WTC11 (cell line): ENCODE results near the gene KCNG2. TPM values are rescaled to one million over a fixed set of nuclear protein-coding genes. Genes with fewer than 3 reads are reported as not detected.

Experiments used
- ARID4B ChIP-seq: sonication (generic); formaldehyde crosslinking; IDR thresholded peaks from 2 replicates; pipeline ENCODE4 v1.8.0; 2023; ENCODE audit warnings: missing genetic modification reagents, mild to moderate bottlenecking, borderline replicate concordance
- CBFB ChIP-seq: sonication (generic); formaldehyde crosslinking; IDR thresholded peaks from 2 replicates; pipeline ENCODE4 v1.8.1; 2022; ENCODE audit warnings: mild to moderate bottlenecking, low read depth, missing genetic modification reagents
- EMX1 ChIP-seq: fragments of 250-450 bp; sonication (Bioruptor Pico); IDR thresholded peaks from 2 replicates; pipeline ENCODE4 v1.8.0; 2021; ENCODE audit warnings: mild to moderate bottlenecking
- ETV6 ChIP-seq: sonication (generic); formaldehyde crosslinking; IDR thresholded peaks from 2 replicates; pipeline ENCODE4 v1.8.1; 2022; ENCODE audit warnings: mild to moderate bottlenecking, missing genetic modification reagents
- GABPB1 ChIP-seq: sonication (generic); formaldehyde crosslinking; IDR thresholded peaks from 2 replicates; pipeline ENCODE4 v1.8.1; 2023; ENCODE audit warnings: mild to moderate bottlenecking, missing genetic modification reagents
- GRHL2 ChIP-seq: fragments of 250-450 bp; sonication (Bioruptor Pico); IDR thresholded peaks from 2 replicates; pipeline ENCODE4 v1.8.0; 2022; ENCODE audit warnings: mild to moderate bottlenecking, moderate library complexity; ENCODE audit not compliant: insufficient replicate concordance, severe bottlenecking
- GTF2I ChIP-seq: fragments of 250-450 bp; sonication (Bioruptor Pico); conservative IDR thresholded peaks from 2 replicates; pipeline ENCODE4 v1.4.0; 2021; ENCODE audit warnings: mild to moderate bottlenecking
- HMGA2 ChIP-seq: fragments of 250-450 bp; sonication (Bioruptor Pico); IDR thresholded peaks from 2 replicates; pipeline ENCODE4 v1.4.0; 2021; ENCODE audit warnings: mild to moderate bottlenecking, moderate library complexity
- JUN ChIP-seq: sonication (generic); formaldehyde crosslinking; IDR thresholded peaks from 2 replicates; pipeline ENCODE4 v1.8.0; 2023; ENCODE audit warnings: mild to moderate bottlenecking, missing genetic modification reagents
- MLX ChIP-seq: sonication (generic); formaldehyde crosslinking; IDR thresholded peaks from 2 replicates; pipeline ENCODE4 v1.8.1; 2023; ENCODE audit warnings: mild to moderate bottlenecking, missing genetic modification reagents, moderate library complexity
- MYBL2 ChIP-seq: sonication (generic); formaldehyde crosslinking; IDR thresholded peaks from 2 replicates; pipeline ENCODE4 v1.8.1; 2023; ENCODE audit warnings: mild to moderate bottlenecking, moderate library complexity, missing genetic modification reagents
- NFE2L1 ChIP-seq: sonication (generic); formaldehyde crosslinking; IDR thresholded peaks from 2 replicates; pipeline ENCODE4 v1.8.1; 2023; ENCODE audit warnings: missing genetic modification reagents
- NR1H2 ChIP-seq: sonication (generic); formaldehyde crosslinking; IDR thresholded peaks from 2 replicates; pipeline ENCODE4 v1.9.0; 2021; ENCODE audit warnings: mild to moderate bottlenecking, moderate library complexity, missing genetic modification reagents
- NR3C1 ChIP-seq: sonication (generic); formaldehyde crosslinking; conservative IDR thresholded peaks from 2 replicates; pipeline ENCODE4 v1.8.1; 2023; ENCODE audit warnings: low read depth, mild to moderate bottlenecking, missing genetic modification reagents
- RELA ChIP-seq: sonication (generic); formaldehyde crosslinking; IDR thresholded peaks from 2 replicates; pipeline ENCODE4 v1.8.1; 2022; ENCODE audit warnings: missing genetic modification reagents, mild to moderate bottlenecking, borderline replicate concordance
- TCF7 ChIP-seq: sonication (generic); formaldehyde crosslinking; IDR thresholded peaks from 2 replicates; pipeline ENCODE4 v1.8.0; 2022; ENCODE audit warnings: mild to moderate bottlenecking, low read depth, missing genetic modification reagents, moderate library complexity
- TEAD1 ChIP-seq: sonication (generic); formaldehyde crosslinking; IDR thresholded peaks from 2 replicates; pipeline ENCODE4 v1.8.0; 2022; ENCODE audit warnings: mild to moderate bottlenecking, missing genetic modification reagents
- TEAD4 ChIP-seq: sonication (generic); formaldehyde crosslinking; IDR thresholded peaks from 2 replicates; pipeline ENCODE4 v1.8.0; 2022; ENCODE audit warnings: mild to moderate bottlenecking, missing genetic modification reagents
- USF1 ChIP-seq: sonication (generic); formaldehyde crosslinking; IDR thresholded peaks from 2 replicates; pipeline ENCODE4 v1.8.0; 2022; ENCODE audit warnings: mild to moderate bottlenecking, missing genetic modification reagents
- ZBTB21 ChIP-seq: sonication (generic); formaldehyde crosslinking; IDR thresholded peaks from 2 replicates; pipeline ENCODE4 v1.8.1; 2023; ENCODE audit warnings: mild to moderate bottlenecking, missing genetic modification reagents, borderline replicate concordance
- ZNF121 ChIP-seq: sonication (generic); formaldehyde crosslinking; IDR thresholded peaks from 2 replicates; pipeline ENCODE4 v1.8.0; 2023; ENCODE audit warnings: missing genetic modification reagents
- ZNF232 ChIP-seq: sonication (generic); formaldehyde crosslinking; IDR thresholded peaks from 2 replicates; pipeline ENCODE4 v1.8.0; 2022; ENCODE audit warnings: mild to moderate bottlenecking, missing genetic modification reagents
- ZNF263 ChIP-seq: sonication (generic); formaldehyde crosslinking; IDR thresholded peaks from 2 replicates; pipeline ENCODE4 v1.8.1; 2022; ENCODE audit warnings: low read depth, mild to moderate bottlenecking, moderate library complexity, missing genetic modification reagents
- ZNF396 ChIP-seq: fragments of 250-450 bp; sonication (Bioruptor Pico); IDR thresholded peaks from 2 replicates; pipeline ENCODE4 v1.8.0; 2021; ENCODE audit warnings: mild to moderate bottlenecking, moderate library complexity, borderline replicate concordance
- total RNA-seq: library from RNA; stranded (reverse); gene quantifications from 3 replicates; pipeline ENCODE4 v1.2.3, GENCODE V29; 2021
- TF ChIP-seq, protein P1 (sequence below): sonication (generic); formaldehyde crosslinking; IDR thresholded peaks from 2 replicates; pipeline ENCODE4 v1.8.1; 2023; ENCODE audit warnings: mild to moderate bottlenecking, moderate library complexity, missing genetic modification reagents
- TF ChIP-seq, protein P2 (sequence below): sonication (generic); formaldehyde crosslinking; IDR thresholded peaks from 2 replicates; pipeline ENCODE4 v1.8.1; 2022; ENCODE audit warnings: mild to moderate bottlenecking, missing genetic modification reagents, moderate library complexity, borderline replicate concordance
- TF ChIP-seq, protein P3 (sequence below): fragments of 250-450 bp; sonication (Bioruptor Pico); conservative IDR thresholded peaks from 2 replicates; pipeline ENCODE4 v1.9.0; 2021; ENCODE audit warnings: mild to moderate bottlenecking

The KCNG2 gene
- total RNA-seq, 1 experiment from 2014 or later: 0.50 TPM

- TF ChIP-seq JUN (CRISPR knock-in tag) (peak; percentile 91), GTF2I (no peak), NFE2L1 (no peak), TEAD4 (CRISPR knock-in tag) (no peak), HMGA2 (no peak), ZBTB21 (CRISPR knock-in tag) (no peak), ZNF263 (CRISPR knock-in tag) (peak; percentile 42; the same call in 1 of the 2 replicates), MYBL2 (no peak), GABPB1 (CRISPR knock-in tag) (no peak), NR3C1 (CRISPR knock-in tag) (no peak), TCF7 (CRISPR knock-in tag) (0 out of 2 replicates have a peak, but pooled peaks have one; percentile 36), RELA (peak; percentile 43; the same call in 1 of the 2 replicates), NR1H2 (CRISPR knock-in tag) (no peak), ZNF232 (CRISPR knock-in tag) (no peak), USF1 (CRISPR knock-in tag) (no peak), ZNF121 (no peak), EMX1 (no peak), ZNF396 (CRISPR knock-in tag) (no peak), ARID4B (CRISPR knock-in tag) (peak; percentile 82; the same call in 1 of the 2 replicates), GRHL2 (no peak), CBFB (no peak), ETV6 (CRISPR knock-in tag) (peak; percentile 47; the same call in 1 of the 2 replicates), TEAD1 (peak; percentile 58; the same call in 1 of the 2 replicates), MLX (CRISPR knock-in tag) (no peak)
- TF ChIP-seq, protein P1, sequence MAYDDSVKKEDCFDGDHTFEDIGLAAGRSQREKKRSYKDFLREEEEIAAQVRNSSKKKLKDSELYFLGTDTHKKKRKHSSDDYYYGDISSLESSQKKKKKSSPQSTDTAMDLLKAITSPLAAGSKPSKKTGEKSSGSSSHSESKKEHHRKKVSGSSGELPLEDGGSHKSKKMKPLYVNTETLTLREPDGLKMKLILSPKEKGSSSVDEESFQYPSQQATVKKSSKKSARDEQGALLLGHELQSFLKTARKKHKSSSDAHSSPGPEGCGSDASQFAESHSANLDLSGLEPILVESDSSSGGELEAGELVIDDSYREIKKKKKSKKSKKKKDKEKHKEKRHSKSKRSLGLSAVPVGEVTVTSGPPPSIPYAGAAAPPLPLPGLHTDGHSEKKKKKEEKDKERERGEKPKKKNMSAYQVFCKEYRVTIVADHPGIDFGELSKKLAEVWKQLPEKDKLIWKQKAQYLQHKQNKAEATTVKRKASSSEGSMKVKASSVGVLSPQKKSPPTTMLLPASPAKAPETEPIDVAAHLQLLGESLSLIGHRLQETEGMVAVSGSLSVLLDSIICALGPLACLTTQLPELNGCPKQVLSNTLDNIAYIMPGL: no peak
- TF ChIP-seq, protein P2, sequence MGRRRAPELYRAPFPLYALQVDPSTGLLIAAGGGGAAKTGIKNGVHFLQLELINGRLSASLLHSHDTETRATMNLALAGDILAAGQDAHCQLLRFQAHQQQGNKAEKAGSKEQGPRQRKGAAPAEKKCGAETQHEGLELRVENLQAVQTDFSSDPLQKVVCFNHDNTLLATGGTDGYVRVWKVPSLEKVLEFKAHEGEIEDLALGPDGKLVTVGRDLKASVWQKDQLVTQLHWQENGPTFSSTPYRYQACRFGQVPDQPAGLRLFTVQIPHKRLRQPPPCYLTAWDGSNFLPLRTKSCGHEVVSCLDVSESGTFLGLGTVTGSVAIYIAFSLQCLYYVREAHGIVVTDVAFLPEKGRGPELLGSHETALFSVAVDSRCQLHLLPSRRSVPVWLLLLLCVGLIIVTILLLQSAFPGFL (CRISPR knock-in tag): no peak
- TF ChIP-seq, protein P3, sequence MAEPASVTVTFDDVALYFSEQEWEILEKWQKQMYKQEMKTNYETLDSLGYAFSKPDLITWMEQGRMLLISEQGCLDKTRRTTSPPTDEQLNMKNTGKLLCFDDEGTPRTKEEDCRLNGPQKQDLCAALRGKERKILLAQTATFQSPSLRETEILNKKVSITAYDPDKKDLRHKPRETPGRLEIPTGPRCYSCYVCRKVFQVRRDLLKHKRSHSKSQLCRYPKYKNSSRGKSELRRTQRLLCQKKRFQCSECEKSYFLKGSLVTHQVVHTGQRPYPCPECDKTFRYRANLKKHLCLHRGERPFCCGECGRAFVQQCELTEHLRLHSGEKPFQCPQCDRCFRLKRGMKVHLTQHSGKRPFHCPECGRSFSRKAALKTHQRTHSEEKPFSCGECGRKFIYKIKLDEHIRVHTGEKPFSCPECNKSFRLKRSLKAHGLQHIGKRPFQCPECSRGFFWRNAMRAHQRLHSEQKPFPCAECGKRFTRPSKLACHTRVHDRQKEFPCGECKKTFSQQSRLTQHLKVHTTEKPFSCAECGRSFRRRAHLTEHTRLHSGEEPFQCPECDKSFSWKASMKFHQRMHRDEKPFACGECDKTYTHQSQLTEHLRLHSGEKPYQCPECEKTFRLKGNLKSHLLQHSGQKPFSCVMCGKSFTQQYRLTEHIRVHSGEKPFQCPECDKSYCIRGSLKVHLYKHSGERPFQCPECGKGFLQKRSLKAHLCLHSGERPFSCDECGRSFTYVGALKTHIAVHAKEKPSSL (CRISPR knock-in tag): no peak
Observed at GRCh38 chr18:79787865-79788733, 9.6 kb upstream of the KCNG2 start (continued).
